Measurements from ENCODE around the gene PAN2. TPM values are rescaled to one million over a fixed set of nuclear protein-coding genes. Genes with fewer than 3 reads are reported as not detected.

The PAN2 gene
- total and polyA plus RNA-seq, 10 of the 15 experiments (the other 5 are each of a cell fraction or from before 2014, with no cell fraction given), result 14.4 to 61.8 (median 34.9) TPM

- TF ChIP-seq RBBP5 (conservative IDR thresholded peaks at IDR 0.05), result no peak
- no peak; the same call in 1 of the 2 replicates for TF ChIP-seq RFX5 (IDR thresholded peaks at IDR 0.05; ENCODE audit: low read depth, low read length)
- 0 out of 2 replicates have a peak, but pooled peaks have one; percentile 22 for TF ChIP-seq IRF4 (IDR thresholded peaks at IDR 0.05; ENCODE audit: low read depth, low read length)
- TF ChIP-seq ZZZ3 (IDR thresholded peaks at IDR 0.05; ENCODE audit: control insufficient read depth, insufficient read length, low read depth), result no peak
- no peak for TF ChIP-seq NR2C1 (IDR thresholded peaks at IDR 0.05)
- no peak for TF ChIP-seq BCL3 (IDR thresholded peaks at IDR 0.05; ENCODE audit: borderline replicate concordance, insufficient read depth, low read depth, low read length, poor library complexity, severe bottlenecking)
- peak; percentile 85 for TF ChIP-seq POLR2AphosphoS5 (IDR thresholded peaks at IDR 0.05; ENCODE audit: low read length)
- no peak for TF ChIP-seq YBX1 (IDR thresholded peaks at IDR 0.05)
- TF ChIP-seq EZH2 (IDR thresholded peaks at IDR 0.05; ENCODE audit: borderline replicate concordance, control insufficient read depth, low read depth, low read length), result no peak
- TF ChIP-seq ETV6 (conservative IDR thresholded peaks at IDR 0.05 in 1 of 2, IDR thresholded peaks at IDR 0.05 in 1 of 2; ENCODE audit: borderline replicate concordance in 1 of 2, low read depth in 1 of 2), result peak in 1 of 2 experiments; percentile 51; a peak in 1 of 4 replicates
- TF ChIP-seq ZSCAN29 (IDR thresholded peaks at IDR 0.05), result no peak
- no peak for TF ChIP-seq REST (IDR thresholded peaks at IDR 0.05; ENCODE audit: low read depth, low read length)
- TF ChIP-seq CEBPB (IDR thresholded peaks at IDR 0.05; ENCODE audit: borderline replicate concordance in 1 of 2, low read depth in 2 of 2, low read length in 2 of 2), result no peak
- TF ChIP-seq RB1 (IDR thresholded peaks at IDR 0.05; ENCODE audit: borderline replicate concordance), result peak; percentile 67; the same call in 1 of the 2 replicates
- TF ChIP-seq PKNOX1 (IDR thresholded peaks at IDR 0.05), result no peak
- no peak for TF ChIP-seq MAX (IDR thresholded peaks at IDR 0.05; ENCODE audit: low read depth, low read length)
- TF ChIP-seq NFYA (IDR thresholded peaks at IDR 0.05; ENCODE audit: borderline replicate concordance, low read depth, low read length), result no peak
- TF ChIP-seq MYB (IDR thresholded peaks at IDR 0.05; ENCODE audit: borderline replicate concordance, low read depth, low read length), result no peak
- TF ChIP-seq PRDM15 (CRISPR knock-in tag; IDR thresholded peaks at IDR 0.05), result no peak
These were observed 66.9 kb downstream of the PAN2 start, which contains the start of gene COQ10A (continued) for GRCh38 chr12:56266693-56267442.
